Stomach (tissue), 9 donors: ENCODE measurements around the gene MALT1. TPM values are rescaled to one million over a fixed set of nuclear protein-coding genes. Genes with fewer than 3 reads are reported as not detected.
A peak's percentile ranks its signal among the peaks of the same experiment; 100 is the strongest.

ENCODE experiments used
- DNase-seq, 2 donors: peaks; one replicate each; pipeline versions ENCODE4 v3.0.0 to v3.0.0-alpha.2; 2013 to 2019
- H3K27ac ChIP-seq, 5 donors: fragments of 200-600 bp in 4 of 5; sonication (generic) in 4 of 5; one replicate each; pipeline ENCODE4 v1.5.1; 2013 to 2019; ENCODE audit warnings: mild to moderate bottlenecking in 1 of 5, moderate library complexity in 1 of 5
- H3K27me3 ChIP-seq, 3 donors: fragments of 200-600 bp; sonication (generic); one replicate each; pipeline ENCODE4 v1.5.1; 2017 to 2019; ENCODE audit warnings: mixed run types in 1 of 3
- H3K36me3 ChIP-seq, 4 donors: fragments of 200-600 bp; sonication (generic); 1 replicate in 3 of 4; 2 replicates in 1 of 4; pipeline ENCODE4 v1.5.1; 2016 to 2019
- H3K4me1 ChIP-seq, 4 donors: fragments of 200-600 bp; sonication (generic); one replicate each; pipeline ENCODE4 v1.5.1; 2016 to 2019
- H3K4me3 ChIP-seq, 4 donors: fragments of 200-600 bp; sonication (generic) in 3 of 4; one replicate each; pipeline ENCODE4 v1.5.1; 2016 to 2019; ENCODE audit warnings: mild to moderate bottlenecking in 1 of 4
- H3K9me3 ChIP-seq, 4 donors: fragments of 200-600 bp; sonication (generic); one replicate each; pipeline ENCODE4 v1.5.1; 2016 to 2019
- CTCF ChIP-seq, 7 experiments: fragments of 450-650 bp in 4 of 7; fragments of 200-600 bp in 3 of 7; sonication (generic) in 3 of 7; IDR thresholded peaks; one replicate each; pipeline ENCODE4 v1.5.1; 2016 to 2019; ENCODE audit warnings: antibody characterized with exemption in 7 of 7, control low read depth in 2 of 7, mild to moderate bottlenecking in 1 of 7
- EP300 ChIP-seq: sonication (generic); formaldehyde crosslinking; IDR thresholded peaks from one replicate; pipeline ENCODE4 v1.6.1; 2017; ENCODE audit warnings: antibody characterized with exemption
- POLR2A ChIP-seq, 4 donors: fragments of 450-650 bp; IDR thresholded peaks; one replicate each; pipeline ENCODE4 v1.6.1; 2016; ENCODE audit warnings: antibody characterized with exemption in 4 of 4, control low read depth in 2 of 4, mild to moderate bottlenecking in 1 of 4, moderate library complexity in 1 of 4
- POLR2AphosphoS5 ChIP-seq, 3 donors: sonication (generic); formaldehyde crosslinking; IDR thresholded peaks; one replicate each; pipeline ENCODE4 v1.6.1; 2016; ENCODE audit warnings: antibody characterized with exemption in 3 of 3
- WGBS, 5 donors: extraction: QIAGEN DNeasy Blood & Tissue Kit in 3 of 5; methylation state at CpG; one replicate each; pipeline versions ENCODE4 v1.1.5 to v1.1.7; 2013 to 2018; 5-methylcytosine and 5-hydroxymethylcytosine counted together
- intact Hi-C: fragments of 100-400 bp; cut with DNase I; formaldehyde crosslinking; loops from one replicate; pipeline ENCODE4 v1.15.1; 2023; ENCODE audit warnings: low total_unique reads
- polyA plus RNA-seq, 3 donors: library from polyadenylated mRNA; stranded (reverse); fragments of 200-250 nt; gene quantifications; one replicate each; pipeline ENCODE4 v1.2.3, GENCODE V29; 2013
- total RNA-seq, 5 donors: library from RNA; depleted of rRNA; stranded (reverse); fragments of >200 nt; gene quantifications; one replicate each; pipeline versions ENCODE4 v1.1.0 to v1.2.3, GENCODE V29; 2014 to 2016
- donor health status: healthy with polysubstance abuse.
- donor health status: Bipolar disorder and iron deficiency.
- donor health status: healthy.

MALT1 gene
- total and polyA plus RNA-seq, 8 donors: 4.9 to 85.7 (median 13.8) TPM

GRCh38 chr18:58699551-58699950, 28.3 kb downstream of the MALT1 start:
- TF ChIP-seq POLR2AphosphoS5 (IDR thresholded peaks at IDR 0.05) (no peak), EP300 (no peak), CTCF (IDR thresholded peaks at IDR 0.05) (no peak), POLR2A (IDR thresholded peaks at IDR 0.05) (no peak)
- Histone ChIP-seq H3K27me3 (no peaks in the 10 kb centered on the region), H3K9me3 (no peaks in the 10 kb centered on the region), H3K4me1 (peaks cover 0 to 2% (median 0%) of the 10 kb centered on the region in 4 donors), H3K36me3 (peaks cover 13 to 78% (median 62%) of the 10 kb centered on the region in 4 donors), H3K27ac (no peak overlapping the region), H3K4me3 (no peak overlapping the region)
- 85 to 94% (median 90%) methylated on average over 1 of the region's 1 CpG for WGBS, 5 donors
- intact Hi-C loops: no loop called here
- no peak for DNase-seq

GRCh38 chr18:58700209-58700608, 28.9 kb downstream of the MALT1 start:
- no peaks in the 10 kb centered on the region for H3K27me3 ChIP-seq
- no peak overlapping the region for H3K4me3 ChIP-seq
- intact Hi-C loops: no loop called here
- peaks cover 13 to 82% (median 65%) of the 10 kb centered on the region in 4 donors for H3K36me3 ChIP-seq
- 91 to 94% (median 93%) methylated on average over 4 of the region's 4 CpGs for WGBS, 5 donors
- no peak overlapping the region for H3K27ac ChIP-seq
- no peak for DNase-seq
- no peaks in the 10 kb centered on the region for H3K4me1 ChIP-seq
- TF ChIP-seq CTCF (IDR thresholded peaks at IDR 0.05) (no peak), POLR2AphosphoS5 (IDR thresholded peaks at IDR 0.05) (no peak), EP300 (no peak), POLR2A (IDR thresholded peaks at IDR 0.05) (no peak)
- no peaks in the 10 kb centered on the region for H3K9me3 ChIP-seq

- no peak for DNase-seq
- H3K4me3 ChIP-seq: no peak overlapping the region
- intact Hi-C loops: no loop called here
These were observed 41.7 kb downstream of the MALT1 start for GRCh38 chr18:58712930-58713329.

GRCh38 chr18:58714259-58714658, 43.0 kb downstream of the MALT1 start:
- H3K4me3 ChIP-seq: no peak overlapping the region
- peak in 1 of 2 donors; percentile 7 for DNase-seq
- H3K36me3 ChIP-seq: peaks cover 0 to 25% (median 18%) of the 10 kb centered on the region in 4 donors
- peaks cover 0 to 5% (median 0%) of the 10 kb centered on the region in 4 donors for H3K4me1 ChIP-seq
- no peaks in the 10 kb centered on the region for H3K9me3 ChIP-seq
- no peak for TF ChIP-seq POLR2AphosphoS5 (IDR thresholded peaks at IDR 0.05)
- TF ChIP-seq POLR2A (IDR thresholded peaks at IDR 0.05): no peak
- no peak for TF ChIP-seq EP300
- TF ChIP-seq CTCF (IDR thresholded peaks at IDR 0.05): no peak
- 84 to 92% (median 88%) methylated on average over 3 of the region's 3 CpGs for WGBS, 5 donors
- no peak overlapping the region for H3K27ac ChIP-seq
- no peaks in the 10 kb centered on the region for H3K27me3 ChIP-seq
- intact Hi-C loops: no loop called here

More at GRCh38 chr18:58712930-58713329, 41.7 kb downstream of the MALT1 start:
- Histone ChIP-seq H3K36me3 (peaks cover 0 to 20% (median 18%) of the 10 kb centered on the region in 4 donors), H3K9me3 (no peaks in the 10 kb centered on the region), H3K4me1 (peaks cover 0 to 5% (median 0%) of the 10 kb centered on the region in 4 donors), H3K27me3 (no peaks in the 10 kb centered on the region), H3K27ac (no peak overlapping the region)
- TF ChIP-seq POLR2A (IDR thresholded peaks at IDR 0.05): no peak
- no peak for TF ChIP-seq CTCF (IDR thresholded peaks at IDR 0.05)
- no peak for TF ChIP-seq POLR2AphosphoS5 (IDR thresholded peaks at IDR 0.05)
- TF ChIP-seq EP300: no peak
